K562 (cell line): ENCODE results near the gene PARD6B. TPM values are rescaled to one million over a fixed set of nuclear protein-coding genes. Genes with fewer than 3 reads are reported as not detected.
A peak's percentile ranks its signal among the peaks of the same experiment; 100 is the strongest.

Source experiments
- ASH1L ChIP-seq: fragments of 450-650 bp; IDR thresholded peaks from 2 replicates; pipeline ENCODE4 v1.6.1; 2018; ENCODE audit warnings: borderline replicate concordance, mild to moderate bottlenecking, low read depth; ENCODE audit not compliant: partially characterized antibody
- CBX1 ChIP-seq: sonication (generic); IDR thresholded peaks from 2 replicates; pipeline ENCODE4 v1.6.1; 2016; ENCODE audit warnings: antibody characterized with exemption, low read depth, mild to moderate bottlenecking
- FOXA3 ChIP-seq, 2 experiments: fragments of 450-650 bp in 1 of 2; sonication (generic) in 1 of 2; formaldehyde crosslinking; IDR thresholded peaks in 1 of 2; conservative IDR thresholded peaks in 1 of 2; 2 replicates each; pipeline versions ENCODE4 v1.4.0 to v1.8.0; 2020 to 2022; ENCODE audit warnings: mild to moderate bottlenecking in 2 of 2, missing genetic modification reagents in 1 of 2
- HMGXB4 ChIP-seq: sonication (generic); formaldehyde crosslinking; IDR thresholded peaks from 2 replicates; pipeline ENCODE4 v1.8.1; 2023; ENCODE audit warnings: mild to moderate bottlenecking, missing genetic modification reagents
- MXI1 ChIP-seq: IDR thresholded peaks from 2 replicates; pipeline ENCODE4 v1.6.1; 2011; ENCODE audit warnings: low read depth, mild to moderate bottlenecking, improper control_type of control experiment, low read length
- POLR2A ChIP-seq: fragments of 450-650 bp; conservative IDR thresholded peaks from 2 replicates; pipeline ENCODE4 v1.6.1; 2016
- SAP30 ChIP-seq: fragments of 200-600 bp; sonication (generic); IDR thresholded peaks from 2 replicates; pipeline ENCODE4 v1.6.1; 2012; ENCODE audit warnings: borderline replicate concordance, low read depth, mild to moderate bottlenecking, moderate library complexity, low read length, control low read depth, inconsistent platforms; ENCODE audit not compliant: insufficient read depth, poor library complexity, severe bottlenecking
- SUPT5H ChIP-seq: fragments of 450-650 bp; IDR thresholded peaks from 2 replicates; pipeline ENCODE4 v1.6.1; 2016
- USF1 ChIP-seq: sonication (generic); formaldehyde crosslinking; IDR thresholded peaks from 2 replicates; pipeline ENCODE4 v1.9.0; 2022; ENCODE audit warnings: mild to moderate bottlenecking, missing genetic modification reagents
- VEZF1 ChIP-seq: fragments of 200-800 bp; sonication (Bioruptor generic); IDR thresholded peaks from 2 replicates; pipeline ENCODE4 v1.6.1; 2017; ENCODE audit warnings: missing genetic modification characterization, missing compliant biosample characterization
- ZBTB34 ChIP-seq: fragments of 250-450 bp; sonication (Bioruptor Pico); IDR thresholded peaks from 2 replicates; pipeline ENCODE4 v1.8.0; 2021; ENCODE audit warnings: mild to moderate bottlenecking, moderate library complexity
- ZBTB9 ChIP-seq: fragments of 450-650 bp; formaldehyde crosslinking; IDR thresholded peaks from 2 replicates; pipeline ENCODE4 v1.4.0; 2020; ENCODE audit warnings: mild to moderate bottlenecking, moderate library complexity
- ZKSCAN1 ChIP-seq: fragments of 150-350 bp; IDR thresholded peaks from 2 replicates; pipeline ENCODE4 v1.6.1; 2016; ENCODE audit warnings: low read depth, low read length
- ZNF146 ChIP-seq: IDR thresholded peaks from one replicate; pipeline ENCODE4 v1.6.1; 2018; ENCODE audit warnings: missing compliant biosample characterization; ENCODE audit not compliant: unreplicated experiment
- ZNF408 ChIP-seq: fragments of 250-450 bp; sonication (Bioruptor Pico); IDR thresholded peaks from 2 replicates; pipeline ENCODE4 v1.4.0; 2020; ENCODE audit warnings: low read depth, mild to moderate bottlenecking, moderate library complexity
- ZNF584 ChIP-seq: fragments of 200-800 bp; sonication (Bioruptor generic); IDR thresholded peaks from 2 replicates; pipeline ENCODE4 v1.6.1; 2016; ENCODE audit warnings: low read depth, mild to moderate bottlenecking, missing genetic modification characterization, missing compliant biosample characterization
- polyA plus RNA-seq, 8 experiments: library from polyadenylated mRNA; depleted of rRNA in 4 of 8; stranded (reverse) in 5 of 8; unstranded in 3 of 8; fragments of >200 nt; fragmentation: Nextera tagmentation in 2 of 8; fragmentation: Illumina TruSeq in 1 of 8; extraction: Ambion mirVana in 2 of 8; extraction: Trizol in 1 of 8; gene quantifications; 2 replicates each; pipeline versions ENCODE4 v1.2.1 to v1.2.3, GENCODE V29; 2011 to 2014; ENCODE audit warnings: inconsistent platforms in 1 of 8, missing spikeins in 1 of 8
- total RNA-seq, 7 experiments: library from RNA; depleted of rRNA in 6 of 7; stranded (reverse); fragments of >200 nt in 6 of 7; fragmentation: Illumina TruSeq in 2 of 7; extraction: Trizol in 2 of 7; gene quantifications; 2 replicates each; pipeline versions ENCODE4 v1.2.1 to v1.2.3, GENCODE V29; 2011 to 2021; ENCODE audit warnings: low replicate concordance in 1 of 7

The PARD6B gene
- total and polyA plus RNA-seq, 9 of the 15 experiments (the other 6 are each of a cell fraction or from before 2014, with no cell fraction given), result 1.7 to 12.3 (median 5.5) TPM

- TF ChIP-seq ZNF408 (CRISPR knock-in tag), result no peak
- no peak; the same call in 1 of the 2 replicates for TF ChIP-seq HMGXB4
- no peak for TF ChIP-seq USF1 (CRISPR knock-in tag)
- TF ChIP-seq SUPT5H, result 0 out of 2 replicates have a peak, but pooled peaks have one; percentile 8
- TF ChIP-seq MXI1, result no peak
- 0 out of 2 replicates have a peak, but pooled peaks have one; percentile 17 for TF ChIP-seq ZNF584 (CRISPR knock-in tag)
- no peak for TF ChIP-seq ZNF146 (CRISPR knock-in tag)
- no peak for TF ChIP-seq CBX1
- no peak for TF ChIP-seq ASH1L
- TF ChIP-seq ZBTB34 (CRISPR knock-in tag), result no peak
- TF ChIP-seq FOXA3 (CRISPR knock-in tag; conservative IDR thresholded peaks at IDR 0.05 in 1 of 2, IDR thresholded peaks at IDR 0.05 in 1 of 2), result no peak
- no peak for TF ChIP-seq ZKSCAN1
- peak; percentile 79 for TF ChIP-seq VEZF1 (CRISPR knock-in tag)
- TF ChIP-seq ZBTB9, result no peak
- TF ChIP-seq SAP30, result no peak
- TF ChIP-seq POLR2A, result no peak
Observed at GRCh38 chr20:50691573-50692551, 39.5 kb upstream of the PARD6B start (continued).
